Peyer's patch (tissue), 4 donors: ENCODE data around the gene ETHE1. TPM values are rescaled to one million over a fixed set of nuclear protein-coding genes. Genes with fewer than 3 reads are reported as not detected.

Experiments used
- DNase-seq, 3 donors: peaks; one replicate each; pipeline ENCODE4 v3.0.0-alpha.2; 2017 to 2019
- H3K27ac ChIP-seq, 4 donors: fragments of 200-600 bp; sonication (generic); one replicate each; pipeline ENCODE4 v1.5.1; 2016 to 2019
- H3K27me3 ChIP-seq, 2 donors: fragments of 200-600 bp; sonication (generic); one replicate each; pipeline ENCODE4 v1.5.1; 2019
- H3K36me3 ChIP-seq, 3 donors: fragments of 200-600 bp; sonication (generic); one replicate each; pipeline ENCODE4 v1.5.1; 2016 to 2019
- H3K4me1 ChIP-seq, 4 donors: fragments of 200-600 bp; sonication (generic); one replicate each; pipeline ENCODE4 v1.5.1; 2016 to 2019
- H3K4me3 ChIP-seq, 4 donors: fragments of 200-600 bp; sonication (generic); 1 replicate in 3 of 4; 2 replicates in 1 of 4; pipeline ENCODE4 v1.5.1; 2016 to 2019; ENCODE audit warnings: mild to moderate bottlenecking in 1 of 4
- H3K9me3 ChIP-seq, 4 donors: fragments of 200-600 bp; sonication (generic); one replicate each; pipeline ENCODE4 v1.5.1; 2016 to 2019; ENCODE audit warnings: mild to moderate bottlenecking in 1 of 4
- CTCF ChIP-seq, 6 experiments: fragments of 450-650 bp in 4 of 6; fragments of 200-600 bp in 2 of 6; sonication (generic) in 1 of 6; IDR thresholded peaks; one replicate each; pipeline ENCODE4 v1.5.1; 2017 to 2019; ENCODE audit warnings: antibody characterized with exemption in 6 of 6, mild to moderate bottlenecking in 3 of 6, moderate library complexity in 1 of 6
- POLR2A ChIP-seq, 2 donors: fragments of 450-650 bp; IDR thresholded peaks; one replicate each; pipeline ENCODE4 v1.5.1; 2017; ENCODE audit warnings: antibody characterized with exemption in 2 of 2, mild to moderate bottlenecking in 2 of 2, moderate library complexity in 2 of 2
- total RNA-seq, 4 donors: library from RNA; depleted of rRNA; stranded (reverse); fragments of >200 nt; gene quantifications; one replicate each; pipeline ENCODE4 v1.1.0, GENCODE V29; 2016

ETHE1 gene
- total RNA-seq, 4 donors from 2014 or later = 115 to 252 (median 199) TPM

- peak overlapping the region; percentile 59 to 80 (median 64) for H3K4me3 ChIP-seq
These were observed 64.1 kb downstream of the ETHE1 start for GRCh38 chr19:43462785-43463380.

GRCh38 chr19:43462383-43462782 is 64.6 kb downstream of the ETHE1 start:
- TF ChIP-seq CTCF (IDR thresholded peaks at IDR 0.05) = no peak
- no peak for TF ChIP-seq POLR2A (IDR thresholded peaks at IDR 0.05)
- peak overlapping the region in 2 of 4 donors; percentile 59 to 80 for H3K4me3 ChIP-seq
- no peaks in the 10 kb centered on the region for H3K36me3 ChIP-seq
- DNase-seq = no peak
- peak overlapping the region in 1 of 4 donors; percentile 80 for H3K27ac ChIP-seq
- no peaks in the 10 kb centered on the region for H3K27me3 ChIP-seq
- H3K4me1 ChIP-seq = peaks cover 0 to 19% (median 0%) of the 10 kb centered on the region in 4 donors
- no peaks in the 10 kb centered on the region for H3K9me3 ChIP-seq

More at GRCh38 chr19:43462785-43463380, 64.1 kb downstream of the ETHE1 start:
- Histone ChIP-seq H3K36me3 (no peaks in the 10 kb centered on the region), H3K27ac (peak overlapping the region; percentile 67 to 86 (median 83)), H3K27me3 (no peaks in the 10 kb centered on the region), H3K9me3 (no peaks in the 10 kb centered on the region), H3K4me1 (peaks cover 0 to 19% (median 0%) of the 10 kb centered on the region in 4 donors)
- DNase-seq = no peak
- no peak for TF ChIP-seq CTCF (IDR thresholded peaks at IDR 0.05)
- no peak for TF ChIP-seq POLR2A (IDR thresholded peaks at IDR 0.05)

GRCh38 chr19:43461303-43461702 is 65.7 kb downstream of the ETHE1 start:
- no peak overlapping the region for H3K27ac ChIP-seq
- no peak for TF ChIP-seq CTCF (IDR thresholded peaks at IDR 0.05)
- TF ChIP-seq POLR2A (IDR thresholded peaks at IDR 0.05) = no peak
- H3K36me3 ChIP-seq = no peaks in the 10 kb centered on the region
- peaks cover 0 to 19% (median 0%) of the 10 kb centered on the region in 4 donors for H3K4me1 ChIP-seq
- H3K4me3 ChIP-seq = no peak overlapping the region
- no peaks in the 10 kb centered on the region for H3K27me3 ChIP-seq
- H3K9me3 ChIP-seq = no peaks in the 10 kb centered on the region
- no peak for DNase-seq

- Histone ChIP-seq H3K27me3 (no peaks in the 10 kb centered on the region), H3K4me1 (peaks cover 0 to 22% (median 0%) of the 10 kb centered on the region in 4 donors), H3K9me3 (no peaks in the 10 kb centered on the region), H3K27ac (no peak overlapping the region), H3K4me3 (no peak overlapping the region), H3K36me3 (no peaks in the 10 kb centered on the region)
- DNase-seq = no peak
- TF ChIP-seq CTCF (IDR thresholded peaks at IDR 0.05) (no peak), POLR2A (IDR thresholded peaks at IDR 0.05) (no peak)
These were observed 66.5 kb downstream of the ETHE1 start for GRCh38 chr19:43460362-43461016.

GRCh38 chr19:43457809-43458208 is 69.2 kb downstream of the ETHE1 start:
- Histone ChIP-seq H3K4me3 (no peak overlapping the region), H3K27ac (no peak overlapping the region), H3K9me3 (no peaks in the 10 kb centered on the region), H3K4me1 (peaks cover 0 to 10% (median 0%) of the 10 kb centered on the region in 4 donors), H3K36me3 (no peaks in the 10 kb centered on the region), H3K27me3 (no peaks in the 10 kb centered on the region)
- TF ChIP-seq POLR2A (IDR thresholded peaks at IDR 0.05) (no peak), CTCF (IDR thresholded peaks at IDR 0.05) (no peak)
- no peak for DNase-seq

Other genes with a start within 250 kb of the ETHE1 start
- gene CD177, start 173.5 kb downstream of the ETHE1 start, total RNA-seq = not detected
- not detected for gene TEX101, start 112.3 kb downstream of the ETHE1 start, total RNA-seq
- gene LYPD3, start 61.6 kb downstream of the ETHE1 start, total RNA-seq = under 1 TPM in 1 of 4 donors, not detected in 3; 0.67 TPM
- 10 to 100 TPM; 13.0 to 23.4 (median 18.0) TPM for gene PHLDB3, start 22.5 kb downstream of the ETHE1 start, total RNA-seq
- 1 to 10 TPM in 2 of 4 donors, under 1 TPM in 2; 0.53 to 1.7 (median 1.3) TPM for gene ZNF575, start 6.0 kb upstream of the ETHE1 start, total RNA-seq
- 10 to 100 TPM; 18.4 to 49.5 (median 22.2) TPM for gene XRCC1, start 48.3 kb upstream of the ETHE1 start, total RNA-seq
- gene PINLYP, start 48.6 kb upstream of the ETHE1 start, total RNA-seq = 1 to 10 TPM in 3 of 4 donors, not detected in 1; 1.9 to 6.6 (median 2.8) TPM
- 10 to 100 TPM; 10.7 to 28.8 (median 18.5) TPM for gene IRGQ, start 68.9 kb upstream of the ETHE1 start, total RNA-seq
- 10 to 100 TPM in 3 of 4 donors, 1 to 10 TPM in 1; 6.6 to 21.9 (median 16.5) TPM for gene ZNF576, start 69.4 kb upstream of the ETHE1 start, total RNA-seq
- 1 to 10 TPM in 3 of 4 donors, not detected in 1; 1.2 to 2.7 (median 2.5) TPM for gene SRRM5, start 84.9 kb upstream of the ETHE1 start, total RNA-seq
- gene ZNF428, start 92.4 kb upstream of the ETHE1 start, total RNA-seq = 10 to 100 TPM; 10.5 to 28.1 (median 11.6) TPM
- gene CADM4, start 112.6 kb upstream of the ETHE1 start, total RNA-seq = 1 to 10 TPM in 1 of 4 donors, under 1 TPM in 1, not detected in 2; 0.80 to 1.4 TPM
- 10 to 100 TPM in 3 of 4 donors, 1 to 10 TPM in 1; 7.0 to 21.2 (median 15.5) TPM for gene PLAUR, start 143.0 kb upstream of the ETHE1 start, total RNA-seq
- gene IRGC, start 188.9 kb upstream of the ETHE1 start, total RNA-seq = not detected
- 10 to 100 TPM; 25.0 to 56.1 (median 40.8) TPM for gene SMG9, start 227.8 kb upstream of the ETHE1 start, total RNA-seq